Ascending aorta (tissue), 2 donors: Measurements from ENCODE around the gene MAMDC4. TPM values are rescaled to one million over a fixed set of nuclear protein-coding genes. Genes with fewer than 3 reads are reported as not detected.
"Not testable (repeated sequence)": the region's sequence is repeated elsewhere in the genome, so short reads cannot be mapped to it uniquely, and the experiment has no call there.

Source experiments
- DNase-seq, 2 donors: peaks; one replicate each; pipeline ENCODE4 v3.0.0-alpha.2; 2019; ENCODE audit warnings: low spot score in 2 of 2
- H3K27ac ChIP-seq, 2 donors: fragments of 200-600 bp; sonication (generic); one replicate each; pipeline ENCODE4 v1.5.1; 2016 to 2017; ENCODE audit warnings: mild to moderate bottlenecking in 1 of 2
- H3K27me3 ChIP-seq: fragments of 200-600 bp; sonication (generic); one replicate; pipeline ENCODE4 v1.5.1; 2017
- H3K36me3 ChIP-seq, 2 donors: fragments of 200-600 bp; sonication (generic); one replicate each; pipeline ENCODE4 v1.5.1; 2016
- H3K4me1 ChIP-seq, 2 donors: fragments of 200-600 bp; sonication (generic); one replicate each; pipeline ENCODE4 v1.5.1; 2016 to 2017; ENCODE audit warnings: mild to moderate bottlenecking in 1 of 2
- H3K4me3 ChIP-seq, 2 donors: fragments of 200-600 bp; sonication (generic); one replicate each; pipeline ENCODE4 v1.5.1; 2016 to 2017; ENCODE audit warnings: mild to moderate bottlenecking in 1 of 2
- H3K9me3 ChIP-seq, 2 donors: fragments of 200-600 bp; sonication (generic); one replicate each; pipeline ENCODE4 v1.5.1; 2016
- CTCF ChIP-seq, 3 experiments: fragments of 200-600 bp in 2 of 3; fragments of 450-650 bp in 1 of 3; sonication (generic) in 2 of 3; IDR thresholded peaks; one replicate each; pipeline ENCODE4 v1.5.1; 2016 to 2019; ENCODE audit warnings: antibody characterized with exemption in 3 of 3, mild to moderate bottlenecking in 1 of 3, moderate library complexity in 1 of 3
- intact Hi-C: fragments of 100-400 bp; cut with DNase I; formaldehyde crosslinking; loops from one replicate; pipeline ENCODE4 v1.15.1; 2023
- total RNA-seq: library from RNA; depleted of rRNA; stranded (reverse); fragments of >200 nt; gene quantifications from one replicate; pipeline ENCODE4 v1.1.0, GENCODE V29; 2016

The MAMDC4 gene
- total RNA-seq, 1 donor from 2014 or later, result 5.0 TPM

- no peak overlapping the region for H3K27ac ChIP-seq
- H3K4me1 ChIP-seq, result peaks cover 8 to 26% of the 10 kb centered on the region in 2 donors
- H3K36me3 ChIP-seq, result peaks cover 33 to 34% of the 10 kb centered on the region in 2 donors
- TF ChIP-seq CTCF (IDR thresholded peaks at IDR 0.05), result no peak
- no peaks in the 10 kb centered on the region for H3K9me3 ChIP-seq
- no peaks in the 10 kb centered on the region for H3K27me3 ChIP-seq
- DNase-seq, result no peak
- intact Hi-C loops, result no loop called here
- H3K4me3 ChIP-seq, result no peak overlapping the region
Measured at GRCh38 chr9:136861874-136862457, 9.8 kb downstream of the MAMDC4 start.

GRCh38 chr9:136862849-136863622 lies 10.9 kb downstream of the MAMDC4 start:
- no peak for DNase-seq
- no peak for TF ChIP-seq CTCF (IDR thresholded peaks at IDR 0.05)
- H3K36me3 ChIP-seq, result peaks cover 33 to 34% of the 10 kb centered on the region in 2 donors
- no peak overlapping the region for H3K27ac ChIP-seq
- H3K4me3 ChIP-seq, result no peak overlapping the region
- no peaks in the 10 kb centered on the region for H3K27me3 ChIP-seq
- intact Hi-C loops, result no loop called here
- no peaks in the 10 kb centered on the region for H3K9me3 ChIP-seq
- peaks cover 9 to 29% of the 10 kb centered on the region in 2 donors for H3K4me1 ChIP-seq

- intact Hi-C loops, result no loop called here
- Histone ChIP-seq H3K4me1 (peaks cover 7 to 28% of the 10 kb centered on the region in 2 donors), H3K27me3 (no peaks in the 10 kb centered on the region), H3K27ac (no peak overlapping the region), H3K9me3 (no peaks in the 10 kb centered on the region), H3K36me3 (peaks cover 33 to 34% of the 10 kb centered on the region in 2 donors), H3K4me3 (no peak overlapping the region)
- no peak for TF ChIP-seq CTCF (IDR thresholded peaks at IDR 0.05)
- no peak for DNase-seq
Measured at GRCh38 chr9:136863623-136864273, 11.6 kb downstream of the MAMDC4 start.

GRCh38 chr9:136865041-136865767 lies 13.1 kb downstream of the MAMDC4 start:
- no peak for TF ChIP-seq CTCF (IDR thresholded peaks at IDR 0.05)
- no peak for DNase-seq
- Histone ChIP-seq H3K4me1 (peaks cover 5 to 15% of the 10 kb centered on the region in 2 donors), H3K27me3 (no peaks in the 10 kb centered on the region), H3K4me3 (peak overlapping the region; percentile 81 to 97), H3K9me3 (no peaks in the 10 kb centered on the region), H3K36me3 (peaks cover 33 to 34% of the 10 kb centered on the region in 2 donors), H3K27ac (peak overlapping the region; percentile 86 to 91)
- intact Hi-C loops, result no loop called here

GRCh38 chr9:136865768-136866103 lies 13.6 kb downstream of the MAMDC4 start:
- Histone ChIP-seq H3K4me1 (peaks cover 5 to 15% of the 10 kb centered on the region in 2 donors), H3K27ac (peak overlapping the region; percentile 86 to 91), H3K9me3 (no peaks in the 10 kb centered on the region), H3K36me3 (peaks cover 30 to 33% of the 10 kb centered on the region in 2 donors), H3K4me3 (peak overlapping the region; percentile 81 to 97), H3K27me3 (no peaks in the 10 kb centered on the region)
- intact Hi-C loops, result loop anchor here (1.0 kb wide), 3 partner anchors 16 to 79 kb away; partner anchors contain the start of genes FBXW5, PHPT1 and TRAF2
- no peak for TF ChIP-seq CTCF (IDR thresholded peaks at IDR 0.05)
- no peak for DNase-seq

GRCh38 chr9:136866898-136867421 lies 14.8 kb downstream of the MAMDC4 start:
- Histone ChIP-seq H3K36me3 (peaks cover 18 to 21% of the 10 kb centered on the region in 2 donors), H3K4me1 (peaks cover 5 to 15% of the 10 kb centered on the region in 2 donors), H3K4me3 (peak overlapping the region; percentile 81 to 97), H3K27ac (peak overlapping the region; percentile 61 to 71)
- DNase-seq, H3K9me3 ChIP-seq, H3K27me3 ChIP-seq: not testable (repeated sequence)
- intact Hi-C loops, result loop anchor here (1.0 kb wide), 3 partner anchors 18 to 77 kb away; partner anchors contain the start of genes FBXW5, PHPT1 and TRAF2
